OCI-LY3 (cell line): ENCODE measurements around the gene IL1R1.

Experiments
- H2AFZ ChIP-seq: fragments of 200-600, 300-600 bp; shearing (Covaris generic); 2 replicates; pipeline ENCODE4 v1.6.0; 2014; ENCODE audit warnings: antibody characterized with exemption, low read depth, low read length
- H3K27ac ChIP-seq: fragments of 200-600, 300-600 bp; sonication (generic); 2 replicates; pipeline ENCODE4 v1.5.1; 2014; ENCODE audit warnings: mild to moderate bottlenecking, low read length, moderate library complexity, mixed read lengths
- H3K27me3 ChIP-seq: fragments of 200-600, 300-600 bp; sonication (generic); 2 replicates; pipeline ENCODE4 v1.6.1; 2014; ENCODE audit warnings: low read depth, low read length, mixed read lengths
- H3K36me3 ChIP-seq: fragments of 200-600, 300-600 bp; sonication (generic); replicated peaks from 2 replicates; pipeline ENCODE3; 2014; ENCODE audit warnings: low read depth, low read length, mixed read lengths
- H3K4me1 ChIP-seq: fragments of 300-600, 200-600 bp; sonication (generic); 2 replicates; pipeline ENCODE4 v1.6.1; 2014; ENCODE audit warnings: low read length, mixed read lengths
- H3K4me2 ChIP-seq: fragments of 200-600, 300-600 bp; sonication (generic); 2 replicates; pipeline ENCODE4 v1.6.1; 2014; ENCODE audit warnings: low read length, mixed read lengths
- H3K4me3 ChIP-seq: fragments of 300-600, 200-600 bp; sonication (generic); 2 replicates; pipeline ENCODE4 v1.5.1; 2014; ENCODE audit warnings: antibody characterized with exemption, mild to moderate bottlenecking, low read length, moderate library complexity
- H3K79me2 ChIP-seq: fragments of 300-600, 200-600 bp; shearing (Covaris generic); 2 replicates; pipeline ENCODE4 v1.6.1; 2014; ENCODE audit warnings: mild to moderate bottlenecking, low read length, mixed read lengths
- H3K9ac ChIP-seq: fragments of 300-600, 200-600 bp; shearing (Covaris generic); 2 replicates; pipeline ENCODE4 v1.6.0; 2014; ENCODE audit warnings: mild to moderate bottlenecking, low read length, moderate library complexity
- H3K9me3 ChIP-seq: fragments of 200-600, 300-600 bp; shearing (Covaris generic); 2 replicates; pipeline ENCODE4 v1.6.1; 2014; ENCODE audit warnings: low read length, mixed read lengths; ENCODE audit not compliant: insufficient read depth
- H4K20me1 ChIP-seq: fragments of 200-600, 300-600 bp; sonication (generic); 2 replicates; pipeline ENCODE4 v1.6.1; 2016; ENCODE audit warnings: low read length, mixed read lengths; ENCODE audit not compliant: insufficient read depth
- EZH2phosphoT487 ChIP-seq: fragments of 200-600 bp; shearing (Covaris generic); IDR thresholded peaks from 2 replicates; pipeline ENCODE4 v1.6.1; 2018; ENCODE audit warnings: antibody characterized with exemption, mixed run types, low read depth
- TF ChIP-seq, protein P1 (sequence below): fragments of 200-600, 300-600 bp; sonication (generic); IDR thresholded peaks from 2 replicates; pipeline ENCODE4 v1.5.1; 2014; ENCODE audit warnings: antibody characterized with exemption, low read length, low read depth

Gene IL1R1, protein sequence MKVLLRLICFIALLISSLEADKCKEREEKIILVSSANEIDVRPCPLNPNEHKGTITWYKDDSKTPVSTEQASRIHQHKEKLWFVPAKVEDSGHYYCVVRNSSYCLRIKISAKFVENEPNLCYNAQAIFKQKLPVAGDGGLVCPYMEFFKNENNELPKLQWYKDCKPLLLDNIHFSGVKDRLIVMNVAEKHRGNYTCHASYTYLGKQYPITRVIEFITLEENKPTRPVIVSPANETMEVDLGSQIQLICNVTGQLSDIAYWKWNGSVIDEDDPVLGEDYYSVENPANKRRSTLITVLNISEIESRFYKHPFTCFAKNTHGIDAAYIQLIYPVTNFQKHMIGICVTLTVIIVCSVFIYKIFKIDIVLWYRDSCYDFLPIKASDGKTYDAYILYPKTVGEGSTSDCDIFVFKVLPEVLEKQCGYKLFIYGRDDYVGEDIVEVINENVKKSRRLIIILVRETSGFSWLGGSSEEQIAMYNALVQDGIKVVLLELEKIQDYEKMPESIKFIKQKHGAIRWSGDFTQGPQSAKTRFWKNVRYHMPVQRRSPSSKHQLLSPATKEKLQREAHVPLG

DNA sequence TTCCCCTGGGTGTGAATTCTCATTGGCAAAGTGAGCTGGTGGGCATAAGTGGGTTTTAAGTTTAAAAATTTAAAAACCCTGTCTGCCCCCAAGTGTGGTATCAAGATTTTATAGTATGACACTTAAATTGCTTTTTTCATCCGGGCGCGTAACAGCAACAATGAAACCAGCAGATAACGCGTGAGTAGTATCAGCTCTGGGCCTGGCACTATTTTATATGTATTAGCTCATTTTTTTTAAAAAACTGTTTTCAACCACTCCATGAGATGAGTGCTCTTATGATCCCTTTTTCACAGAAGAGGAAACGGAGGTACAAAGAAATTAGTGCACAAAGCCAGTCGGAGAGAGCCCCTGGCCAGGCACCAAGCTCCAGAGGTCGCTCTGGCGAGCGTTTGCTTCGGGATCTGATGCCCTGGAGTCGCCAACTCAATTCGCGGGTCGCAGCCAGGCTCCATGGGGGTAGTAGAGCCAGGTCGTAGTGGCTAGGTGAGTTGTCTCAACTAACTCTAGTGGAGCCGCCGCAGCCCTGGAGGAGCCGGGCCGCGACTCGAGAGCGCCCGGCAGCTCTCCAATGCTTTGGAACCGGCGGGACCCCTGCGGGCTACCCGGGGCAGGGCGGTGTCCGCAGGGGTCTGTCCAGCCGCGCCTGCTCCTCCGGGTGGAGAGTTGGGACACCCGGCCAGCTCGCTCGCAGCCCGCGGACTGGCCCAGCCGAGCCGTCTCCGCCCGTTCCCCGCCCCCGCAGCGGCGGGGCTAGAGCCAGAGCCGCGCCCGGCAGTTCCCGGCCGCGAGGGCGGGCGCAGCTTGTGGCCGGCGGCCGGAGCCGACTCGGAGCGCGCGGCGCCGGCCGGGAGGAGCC is at the start of gene IL1R1:
Gene IL1R1 (plus strand): TSS at position 777 of the 859 bp plus-strand sequence. CDS start 14,979 bp downstream, outside the sequence.
- H3K4me1 ChIP-seq, result 0 out of 2 replicates have a peak, but pooled peaks cover under 1% of the 10 kb centered on the region
- H3K79me2 ChIP-seq, result no peaks in the 10 kb centered on the region
- peaks cover 8% of the 10 kb centered on the region; the same call in 1 of the 2 replicates for H3K9me3 ChIP-seq
- no peak within 1 kb of the TSS for H3K4me3 ChIP-seq
- no peak within 1 kb of the TSS for H3K9ac ChIP-seq
- H3K4me2 ChIP-seq, result no peak within 1 kb of the TSS
- H3K27me3 ChIP-seq, result no peaks in the 10 kb centered on the region
- no peak within 1 kb of the TSS for H3K27ac ChIP-seq
- H4K20me1 ChIP-seq, result no peaks in the 10 kb centered on the region
- no peak within 1 kb of the TSS for H2AFZ ChIP-seq
- H3K36me3 ChIP-seq, result no peaks in the 10 kb centered on the region
- TF ChIP-seq, protein P1, sequence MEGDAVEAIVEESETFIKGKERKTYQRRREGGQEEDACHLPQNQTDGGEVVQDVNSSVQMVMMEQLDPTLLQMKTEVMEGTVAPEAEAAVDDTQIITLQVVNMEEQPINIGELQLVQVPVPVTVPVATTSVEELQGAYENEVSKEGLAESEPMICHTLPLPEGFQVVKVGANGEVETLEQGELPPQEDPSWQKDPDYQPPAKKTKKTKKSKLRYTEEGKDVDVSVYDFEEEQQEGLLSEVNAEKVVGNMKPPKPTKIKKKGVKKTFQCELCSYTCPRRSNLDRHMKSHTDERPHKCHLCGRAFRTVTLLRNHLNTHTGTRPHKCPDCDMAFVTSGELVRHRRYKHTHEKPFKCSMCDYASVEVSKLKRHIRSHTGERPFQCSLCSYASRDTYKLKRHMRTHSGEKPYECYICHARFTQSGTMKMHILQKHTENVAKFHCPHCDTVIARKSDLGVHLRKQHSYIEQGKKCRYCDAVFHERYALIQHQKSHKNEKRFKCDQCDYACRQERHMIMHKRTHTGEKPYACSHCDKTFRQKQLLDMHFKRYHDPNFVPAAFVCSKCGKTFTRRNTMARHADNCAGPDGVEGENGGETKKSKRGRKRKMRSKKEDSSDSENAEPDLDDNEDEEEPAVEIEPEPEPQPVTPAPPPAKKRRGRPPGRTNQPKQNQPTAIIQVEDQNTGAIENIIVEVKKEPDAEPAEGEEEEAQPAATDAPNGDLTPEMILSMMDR, result no peak
- no peak for TF ChIP-seq EZH2phosphoT487

DNA sequence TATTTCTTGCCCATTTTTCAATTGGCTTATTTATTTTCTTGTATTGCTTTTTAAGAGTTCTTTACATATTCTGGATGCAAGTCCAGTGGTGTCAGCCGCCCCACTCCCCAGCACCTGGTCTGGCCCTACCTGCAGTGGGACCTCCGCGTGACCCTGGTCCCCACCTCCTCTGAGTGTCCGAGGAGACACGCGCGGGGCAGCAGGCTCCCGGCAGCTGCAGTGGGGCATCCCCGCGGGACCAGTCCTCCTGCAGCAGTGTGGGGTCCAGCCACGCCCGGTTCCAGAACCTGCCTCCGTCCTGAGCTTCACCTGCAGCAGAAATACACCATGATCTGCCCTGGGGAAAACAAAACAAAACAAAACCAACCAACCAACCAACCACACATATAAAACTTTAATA is 48.9 kb upstream of the IL1R1 start:
- TF ChIP-seq EZH2phosphoT487, result no peak
- TF ChIP-seq, protein P1, result no peak

DNA sequence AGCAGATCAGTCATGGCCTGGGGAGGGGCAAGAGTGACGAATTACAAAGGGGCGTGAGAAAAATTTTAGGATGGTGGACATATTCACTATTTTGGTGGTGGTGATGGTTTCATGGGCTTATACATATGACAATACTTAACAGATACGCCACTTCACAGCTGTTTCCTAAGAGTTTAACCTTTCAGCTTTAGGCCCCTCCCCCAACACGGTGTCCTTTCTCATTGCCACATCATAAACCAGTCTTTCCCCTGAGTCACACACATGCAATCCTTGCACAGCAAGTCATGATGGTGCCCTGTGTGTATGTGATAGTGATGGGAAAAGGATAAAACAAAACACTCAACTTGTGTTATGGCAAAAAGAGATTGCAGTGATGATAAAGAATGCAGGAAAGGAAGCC is 47.6 kb upstream of the IL1R1 start:
- H2AFZ ChIP-seq, result no peak overlapping the region
- no peak overlapping the region for H3K4me2 ChIP-seq
- H3K4me1 ChIP-seq, result peaks cover 5% of the 10 kb centered on the region
- H3K27me3 ChIP-seq, result no peaks in the 10 kb centered on the region
- TF ChIP-seq EZH2phosphoT487, result no peak
- peaks cover 12% of the 10 kb centered on the region for H3K9me3 ChIP-seq
- no peaks in the 10 kb centered on the region for H3K79me2 ChIP-seq
- H3K27ac ChIP-seq, result no peak overlapping the region
- no peaks in the 10 kb centered on the region for H4K20me1 ChIP-seq
- H3K9ac ChIP-seq, result no peak overlapping the region
- H3K36me3 ChIP-seq, result peaks cover 8% of the 10 kb centered on the region
- H3K4me3 ChIP-seq, result no peak overlapping the region

More for the DNA sequence above, 48.9 kb upstream of the IL1R1 start:
- Histone ChIP-seq H2AFZ (no peak overlapping the region), H3K9me3 (peaks cover 12% of the 10 kb centered on the region), H4K20me1 (no peaks in the 10 kb centered on the region), H3K79me2 (no peaks in the 10 kb centered on the region), H3K4me2 (no peak overlapping the region), H3K27me3 (no peaks in the 10 kb centered on the region), H3K4me1 (peaks cover 5% of the 10 kb centered on the region), H3K36me3 (peaks cover 8% of the 10 kb centered on the region), H3K27ac (no peak overlapping the region), H3K9ac (no peak overlapping the region), H3K4me3 (no peak overlapping the region)

DNA sequence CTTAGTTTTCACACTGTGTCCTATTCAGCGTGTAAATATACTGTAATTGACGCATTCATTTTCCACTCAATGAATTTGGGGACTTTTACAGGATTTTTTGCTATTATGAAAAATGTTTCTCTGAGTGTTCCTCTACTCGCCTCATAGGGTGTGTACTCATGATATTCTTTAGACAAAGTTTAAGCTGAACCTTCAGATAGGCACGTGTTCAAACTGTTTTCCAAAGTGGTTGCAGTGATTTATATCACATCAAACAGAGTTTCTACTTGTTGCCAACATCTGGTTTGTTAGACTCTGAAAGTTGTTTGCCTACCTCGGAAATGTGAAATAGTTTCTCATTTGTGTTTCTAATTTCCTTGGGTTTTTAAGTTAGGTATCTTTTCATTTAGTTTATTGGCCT is 46.4 kb upstream of the IL1R1 start:
- no peaks in the 10 kb centered on the region for H4K20me1 ChIP-seq
- H3K27ac ChIP-seq, result no peak overlapping the region
- TF ChIP-seq, protein P1, result no peak
- no peak for TF ChIP-seq EZH2phosphoT487

More for the DNA sequence above, 46.4 kb upstream of the IL1R1 start:
- Histone ChIP-seq H3K9ac (no peak overlapping the region), H3K4me3 (no peak overlapping the region), H3K4me2 (0 out of 2 replicates have a peak overlapping the region, but pooled peaks have one; percentile 15), H3K9me3 (peaks cover under 1% of the 10 kb centered on the region; the same call in 1 of the 2 replicates), H3K36me3 (no peaks in the 10 kb centered on the region), H3K4me1 (peaks cover 5% of the 10 kb centered on the region), H3K27me3 (no peaks in the 10 kb centered on the region), H2AFZ (no peak overlapping the region), H3K79me2 (no peaks in the 10 kb centered on the region)
